HG03196 (cell line): ENCODE results near the gene FBRSL1.

Experiments used
- ATAC-seq: cut with Tn5 transposase; IDR thresholded peaks from one replicate; pipeline ENCODE4 v1.9.1; 2021; ENCODE audit not compliant: unreplicated experiment

Gene FBRSL1

DNA sequence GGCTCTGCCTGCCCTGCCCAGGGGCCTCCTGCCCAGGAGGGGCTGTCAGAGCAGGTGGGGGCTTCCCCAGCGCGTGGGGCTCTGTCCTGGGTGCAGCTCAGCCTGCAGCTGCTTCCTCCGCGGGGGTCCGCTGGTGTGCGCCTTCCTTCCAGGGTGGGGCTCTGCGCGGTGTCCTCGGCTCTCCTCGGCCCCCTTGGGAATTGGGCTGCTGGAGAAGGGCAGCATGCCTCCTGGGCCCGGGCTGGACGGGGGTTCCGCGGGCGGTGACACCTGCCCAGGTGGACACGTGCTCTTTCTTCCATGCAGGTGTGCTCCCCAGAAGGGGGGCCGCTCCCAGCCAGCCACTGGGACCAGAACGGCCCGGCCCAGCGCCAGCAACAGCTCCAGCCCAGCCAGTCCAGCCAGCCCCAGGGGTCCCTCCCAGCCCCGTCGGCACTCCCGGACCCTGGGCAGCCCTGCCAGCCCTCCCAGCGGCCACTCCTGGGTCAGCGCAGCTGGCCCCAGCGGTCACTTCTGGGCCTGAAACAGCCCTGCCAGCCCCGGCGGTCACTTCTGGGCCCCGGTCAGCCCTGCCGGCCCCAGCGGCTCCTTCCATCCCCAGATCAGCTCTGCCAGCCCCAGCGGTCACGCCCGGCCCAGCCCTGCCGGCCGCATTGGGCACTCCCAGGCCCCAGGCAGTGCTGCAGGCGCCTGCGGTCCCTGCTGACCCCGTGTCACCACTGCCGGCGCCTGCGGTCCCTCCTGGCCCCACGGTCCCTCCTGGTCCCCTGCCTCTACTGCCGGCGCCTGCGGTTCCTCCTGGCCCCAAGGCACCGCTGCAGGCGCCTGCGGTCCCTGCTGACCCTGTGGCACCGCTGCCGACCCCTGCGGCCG, 19.1 kb downstream of the FBRSL1 start:
- no peak for ATAC-seq

DNA sequence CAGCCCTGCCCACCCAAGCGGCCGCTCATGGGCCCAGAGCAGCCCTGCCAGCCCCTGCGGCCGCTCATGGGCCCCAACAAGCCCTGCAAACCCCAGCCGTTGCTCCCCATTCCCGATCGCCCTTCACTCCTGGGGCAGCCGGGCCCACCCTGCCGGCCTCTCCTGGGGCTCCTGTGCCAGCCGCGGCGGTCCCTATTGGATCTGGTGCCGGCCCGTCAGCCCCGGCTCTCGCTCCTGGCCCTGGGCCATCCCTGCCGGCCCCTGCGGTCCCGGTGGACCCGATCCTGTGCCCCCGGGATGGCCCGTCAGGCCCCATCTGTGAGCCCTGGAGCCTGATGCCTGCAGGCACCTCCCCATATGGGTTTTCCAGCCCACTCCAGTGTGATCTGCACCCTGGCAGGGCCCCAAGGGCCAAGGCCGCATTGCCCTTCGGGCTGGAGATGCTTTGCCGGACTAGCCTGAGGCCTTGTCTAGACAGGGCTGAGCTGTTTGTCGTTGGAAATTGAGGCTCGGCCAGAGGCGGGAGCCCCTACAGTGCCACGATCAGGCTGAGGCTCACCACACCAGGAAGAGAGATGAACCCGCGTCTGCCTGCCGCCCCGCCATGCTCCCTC, 20.3 kb downstream of the FBRSL1 start:
- ATAC-seq: no peak

DNA sequence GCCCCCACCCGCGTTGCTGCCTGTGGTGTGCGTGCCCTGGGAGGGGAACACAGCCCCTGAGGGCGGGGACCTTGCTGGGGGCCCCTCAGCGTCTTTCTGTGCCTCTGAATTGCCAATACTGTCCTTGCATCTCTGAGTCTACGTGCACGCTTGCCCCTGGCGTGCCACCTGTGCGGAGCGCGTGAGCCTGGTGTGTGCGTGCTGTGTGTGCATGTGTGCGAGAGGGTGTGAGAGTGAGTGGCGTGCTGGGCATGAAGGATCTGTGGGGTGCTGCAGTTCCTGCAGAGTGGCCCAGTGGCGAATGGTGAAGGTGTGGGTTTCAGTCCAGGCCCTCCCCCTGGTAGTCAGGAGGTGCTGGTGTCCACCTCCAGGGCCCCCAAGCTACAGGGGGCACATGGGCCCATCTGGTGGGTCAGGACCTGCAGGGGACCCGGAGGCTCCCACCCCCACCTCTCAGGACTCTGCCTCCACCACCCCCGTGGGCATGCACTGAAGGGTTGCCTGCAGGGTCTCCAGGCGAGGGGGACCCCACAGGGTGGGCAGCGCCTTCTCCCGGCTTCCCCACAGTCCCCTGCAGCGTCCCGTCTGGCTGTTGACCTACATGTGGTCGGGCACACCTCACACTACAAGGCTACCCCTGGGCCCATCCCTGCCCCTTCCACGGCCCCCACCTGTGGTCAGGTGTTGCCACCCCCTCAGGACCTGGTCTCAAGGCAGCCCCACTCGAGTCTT, 21.0 kb downstream of the FBRSL1 start:
- ATAC-seq: no peak

DNA sequence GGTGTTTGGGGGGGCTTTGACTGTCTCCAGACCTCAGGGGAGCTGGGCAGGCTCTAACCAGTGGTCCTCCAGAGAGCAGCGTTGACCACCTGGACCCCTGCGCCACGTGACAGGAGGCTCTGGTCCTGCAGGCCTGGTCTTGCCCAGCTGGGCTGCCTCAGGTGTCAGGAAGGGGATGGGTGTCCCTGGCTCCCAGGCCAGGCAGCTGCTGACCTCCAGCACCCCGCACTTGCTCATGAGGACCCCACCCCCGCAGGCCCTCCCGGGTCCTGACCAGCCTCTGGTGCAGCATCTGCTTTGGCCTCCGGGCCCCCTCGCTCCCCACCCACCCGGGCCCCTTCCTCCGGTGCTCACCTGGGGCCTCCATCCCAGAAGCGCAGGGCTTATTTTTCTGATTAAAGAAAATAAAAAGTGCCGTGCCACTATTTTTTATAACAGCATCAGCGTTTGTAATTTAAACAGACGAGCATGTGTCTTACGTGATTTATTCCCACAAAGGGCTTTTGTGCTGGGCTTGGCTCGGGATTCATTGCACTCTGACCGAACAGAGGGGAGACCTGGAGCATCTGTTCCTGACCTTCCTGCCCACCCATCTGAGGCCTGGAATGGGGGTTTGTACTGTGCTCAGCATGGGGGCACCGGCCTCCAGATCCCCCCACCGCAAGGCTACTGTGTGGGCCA, 21.7 kb downstream of the FBRSL1 start:
- ATAC-seq: no peak

DNA sequence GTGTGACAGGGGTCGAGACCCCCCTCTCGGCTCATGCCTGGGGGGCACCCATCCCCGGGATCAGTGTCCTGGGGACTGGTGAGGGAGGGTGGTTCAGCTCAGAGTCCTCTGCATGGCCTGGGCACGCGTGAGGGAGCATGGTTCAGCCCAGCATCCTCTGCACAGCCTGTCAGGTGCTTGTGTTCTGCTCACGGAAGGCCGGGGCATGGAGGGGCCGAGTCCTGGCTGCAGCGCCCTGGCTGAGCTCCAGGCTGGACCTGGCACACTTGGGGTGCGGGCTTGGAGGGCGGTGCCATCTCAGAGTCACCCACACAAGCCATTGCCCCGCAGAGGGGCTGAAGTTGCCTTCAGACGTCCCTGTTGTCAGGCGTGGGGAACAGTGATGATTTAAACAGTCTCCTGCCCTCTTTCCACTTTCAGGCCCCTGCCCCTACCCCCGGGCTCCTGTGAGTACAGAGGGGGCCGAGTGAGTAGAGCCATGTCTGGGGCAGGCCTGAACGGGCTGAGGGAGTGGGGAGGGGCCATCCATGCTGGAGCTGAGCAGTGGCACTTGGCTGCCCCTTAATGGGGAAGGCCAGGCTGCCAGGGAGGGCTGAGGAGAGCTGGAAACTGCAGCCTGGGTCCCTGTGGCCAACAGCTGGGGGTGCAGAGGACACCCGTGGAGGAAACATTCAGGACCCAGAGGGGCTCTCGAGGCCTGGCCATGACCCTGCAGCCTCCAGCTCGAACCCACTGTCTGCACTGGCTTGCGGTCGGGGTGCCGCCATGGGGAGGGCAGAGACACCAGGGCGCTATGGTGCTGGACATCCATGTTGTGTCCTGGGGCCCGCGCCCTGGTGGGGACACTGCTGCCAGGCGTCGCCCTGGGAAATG, 22.5 kb downstream of the FBRSL1 start:
- no peak for ATAC-seq

DNA sequence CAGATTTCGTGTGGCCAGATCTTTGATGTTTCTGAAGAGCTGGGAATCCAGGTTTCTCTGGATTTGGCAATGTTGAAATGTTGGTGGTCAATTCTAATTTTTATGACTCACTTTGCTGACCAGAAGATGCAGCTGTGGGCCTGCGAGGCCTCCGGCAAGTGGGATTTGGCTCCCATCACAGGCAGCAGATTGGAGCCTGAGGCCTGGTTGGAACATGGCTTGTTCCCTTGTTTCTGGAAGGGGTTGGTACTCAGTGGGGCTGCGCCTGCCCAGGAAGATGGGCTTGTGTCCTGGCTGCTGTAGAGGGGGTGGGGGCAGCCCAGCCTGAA, 23.1 kb downstream of the FBRSL1 start:
- ATAC-seq: no peak

DNA sequence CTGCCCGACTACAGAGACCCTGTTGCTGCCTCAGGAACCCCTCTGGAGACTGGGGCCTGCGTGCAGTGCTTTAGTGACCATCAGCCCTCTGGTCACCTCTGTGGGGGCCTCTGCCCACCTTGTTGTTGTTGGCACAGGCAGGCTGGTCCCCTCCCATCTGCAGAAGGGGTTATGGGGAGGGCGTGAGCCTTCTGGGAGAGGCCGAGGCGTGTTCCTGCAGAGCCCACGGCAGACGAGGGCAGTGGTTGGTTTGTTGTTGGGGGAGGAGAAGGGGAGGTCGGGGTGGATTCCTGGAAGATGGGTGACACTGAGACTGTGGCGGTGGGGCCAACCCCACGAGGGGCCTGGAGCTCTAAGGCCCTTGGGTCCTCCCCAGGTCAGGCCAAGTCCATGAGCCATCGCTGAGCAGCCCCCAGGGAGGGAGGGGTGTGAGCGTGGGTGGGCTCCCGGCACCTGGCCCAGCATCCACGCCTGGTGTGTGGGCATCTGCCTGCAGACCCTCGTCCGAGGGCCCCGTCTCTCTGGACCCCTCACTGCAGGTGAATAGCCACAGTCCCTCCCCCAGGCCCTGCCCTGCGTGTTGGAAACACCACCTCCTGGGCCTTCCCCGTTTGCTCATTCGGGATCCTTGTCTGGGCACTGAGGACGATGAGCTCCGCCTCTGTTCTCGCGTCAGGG, 23.6 kb downstream of the FBRSL1 start:
- no peak for ATAC-seq

DNA sequence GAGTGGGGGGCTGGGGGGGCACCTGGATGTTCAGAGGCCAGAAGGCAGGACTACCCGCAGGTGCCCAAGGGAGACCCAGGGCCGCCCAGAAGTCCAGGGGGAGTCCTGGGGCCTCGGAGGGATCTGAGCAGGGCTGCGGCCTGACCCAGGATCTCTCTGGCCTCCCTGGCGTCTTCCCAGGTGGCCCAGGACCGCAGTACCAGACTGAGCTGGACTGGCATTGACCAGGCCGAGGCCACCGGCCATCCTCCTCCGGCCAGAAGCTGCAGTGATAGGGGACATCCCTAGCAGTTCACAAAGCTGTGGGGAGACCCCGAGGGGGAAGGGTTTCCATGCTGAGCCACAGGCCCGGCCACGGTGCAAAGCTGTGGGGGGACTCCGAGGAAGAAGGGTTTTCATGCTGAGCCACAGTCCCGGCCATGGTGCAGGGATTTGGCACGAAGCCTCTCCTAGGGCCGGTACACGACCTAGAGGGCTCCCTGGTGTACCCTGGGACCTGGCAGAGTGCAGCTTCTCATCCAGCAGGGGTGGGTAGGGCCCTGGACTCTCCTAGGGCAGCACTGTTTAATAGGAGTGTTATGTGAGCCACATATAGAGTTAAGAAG, 24.4 kb downstream of the FBRSL1 start:
- no peak for ATAC-seq

DNA sequence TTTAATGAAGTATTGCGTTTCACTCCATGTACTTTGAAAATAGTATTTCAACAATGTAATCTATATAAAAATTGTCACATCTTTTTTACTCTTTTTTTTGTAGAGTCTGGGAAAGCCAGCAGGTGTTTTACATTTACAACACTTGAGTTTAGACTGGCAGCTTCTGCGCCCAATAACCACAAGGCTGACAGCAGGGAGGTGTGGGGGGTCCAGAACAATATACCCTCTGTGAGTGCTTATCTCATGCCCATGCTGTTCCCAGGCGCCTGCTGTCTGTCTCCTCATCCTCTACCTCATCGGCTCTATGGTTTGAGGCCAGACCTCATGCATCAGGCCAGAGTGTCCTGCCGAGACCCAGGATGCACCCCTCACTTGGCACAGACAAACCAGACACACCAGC, 24.9 kb downstream of the FBRSL1 start:
- ATAC-seq: no peak

DNA sequence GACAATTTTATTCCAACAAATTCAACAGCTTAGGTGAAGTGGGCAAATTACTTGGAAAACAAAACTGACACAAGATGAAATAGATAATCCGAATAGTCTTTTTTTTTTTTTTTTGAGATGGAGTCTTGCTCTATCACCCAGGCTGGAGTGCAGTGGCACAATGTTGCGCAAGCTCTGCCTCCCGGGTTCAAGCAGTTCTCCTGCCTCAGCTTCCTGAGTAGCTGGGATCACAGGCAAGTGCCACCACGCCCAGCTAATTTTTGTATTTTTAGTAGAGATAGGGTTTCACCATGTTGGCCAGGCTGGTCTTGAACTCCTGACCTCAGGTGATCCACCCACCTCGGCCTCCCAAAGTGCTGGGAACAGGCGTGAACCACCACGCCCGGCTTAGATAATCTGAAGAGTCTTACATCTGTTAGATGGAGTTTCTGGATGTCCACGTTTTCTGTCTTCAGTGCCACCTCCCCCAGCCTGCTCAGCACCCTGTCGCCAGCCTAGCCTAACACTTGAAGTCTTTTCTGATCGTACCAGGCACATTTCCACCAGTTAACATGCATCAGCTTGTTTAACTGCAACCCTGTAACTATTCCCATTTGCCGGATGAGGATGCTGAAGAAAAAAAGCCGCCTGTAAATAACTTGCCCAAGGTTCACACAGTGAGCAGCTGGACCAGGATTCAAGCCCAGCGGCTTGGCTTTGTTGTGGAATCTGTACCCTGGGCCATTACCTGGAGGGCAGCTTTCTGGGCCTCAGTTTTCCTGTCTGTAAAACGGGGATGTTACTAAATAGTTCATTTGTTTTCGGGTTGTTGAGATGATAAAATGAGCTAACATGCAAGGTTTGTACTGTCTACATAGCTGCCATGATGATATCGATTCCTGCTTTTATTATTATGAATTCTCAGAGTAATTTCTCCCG, 26.4 kb downstream of the FBRSL1 start:
- ATAC-seq: no peak

DNA sequence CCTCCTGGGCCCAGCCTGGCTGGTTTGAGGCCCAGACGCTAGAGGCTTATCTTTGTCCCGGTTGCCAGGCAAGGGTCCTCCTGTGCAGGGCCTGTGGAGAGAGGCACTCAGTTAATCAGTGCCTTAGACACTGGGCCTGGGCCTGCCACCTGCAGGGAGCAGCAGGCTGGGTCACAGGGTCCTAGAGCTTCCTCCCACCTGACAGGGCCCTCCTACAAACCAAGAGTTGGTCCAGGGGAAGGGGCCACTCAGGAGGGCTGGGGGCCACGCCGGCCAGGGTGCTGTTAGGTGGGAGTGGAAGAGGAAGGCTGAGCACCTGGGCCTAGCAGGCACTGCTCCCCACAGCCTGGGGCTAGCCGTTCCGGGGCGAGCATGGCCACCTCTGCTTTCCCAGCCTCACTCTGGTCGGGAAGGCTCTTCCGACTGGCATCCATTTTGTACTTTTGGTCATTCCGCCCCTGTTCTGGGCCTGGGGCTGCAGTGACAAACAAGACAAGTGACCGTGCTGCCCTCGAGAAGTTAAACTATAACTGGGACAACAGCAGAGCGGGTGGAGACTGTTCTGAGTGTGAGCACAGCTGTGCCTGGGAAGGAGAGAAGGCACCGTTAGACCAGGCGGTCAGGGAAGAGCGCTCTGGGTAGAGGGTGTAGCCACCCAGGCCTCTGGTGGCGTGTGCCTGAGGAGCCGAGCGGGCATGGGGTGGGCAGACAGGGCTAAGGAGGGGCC, 27.2 kb downstream of the FBRSL1 start:
- no peak for ATAC-seq

DNA sequence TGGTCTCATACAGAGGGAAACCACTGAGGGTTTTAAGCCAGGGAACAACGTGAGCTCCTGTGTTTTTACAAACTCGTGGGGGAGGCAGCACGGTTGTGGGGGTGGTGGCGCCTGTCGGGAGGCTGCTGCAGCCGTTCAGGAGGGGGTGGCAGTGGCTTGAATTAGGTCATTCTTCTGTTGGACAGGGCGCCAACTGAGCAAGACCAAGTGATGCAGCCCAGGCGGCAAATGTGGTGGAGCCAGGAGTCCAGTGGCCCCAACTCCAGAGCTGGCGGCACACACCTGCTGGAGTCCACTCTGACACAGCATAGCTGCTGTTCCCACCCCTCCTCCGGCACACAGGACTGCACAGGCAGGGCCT, 27.8 kb downstream of the FBRSL1 start:
- no peak for ATAC-seq

DNA sequence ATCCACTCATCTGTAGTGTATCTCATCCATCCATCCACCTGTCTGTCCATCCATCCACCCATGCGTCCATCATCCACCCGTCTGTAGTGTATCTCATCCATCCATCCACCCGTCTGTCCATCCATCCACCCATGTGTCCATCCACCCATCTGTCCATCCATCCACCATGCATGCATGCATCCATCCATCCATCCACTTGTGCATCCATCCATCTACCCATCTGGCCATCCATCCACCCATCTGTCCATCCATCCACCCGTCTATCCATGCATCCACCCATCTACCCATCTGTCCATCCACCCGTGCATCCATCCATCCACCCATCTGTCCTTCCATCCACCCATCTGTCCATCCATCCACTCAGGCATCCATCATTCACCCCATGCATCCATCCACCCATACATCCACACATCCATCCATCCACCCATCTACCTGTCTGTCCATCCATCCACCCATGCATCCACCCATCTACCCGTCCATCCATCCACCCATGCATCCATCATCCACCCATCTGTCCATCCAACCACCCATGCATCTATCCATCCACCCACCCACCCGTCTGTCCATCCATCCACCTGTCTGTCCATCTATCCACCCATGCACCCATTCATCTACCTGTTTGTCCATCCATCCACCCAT, 28.5 kb downstream of the FBRSL1 start:
- no peak for ATAC-seq

DNA sequence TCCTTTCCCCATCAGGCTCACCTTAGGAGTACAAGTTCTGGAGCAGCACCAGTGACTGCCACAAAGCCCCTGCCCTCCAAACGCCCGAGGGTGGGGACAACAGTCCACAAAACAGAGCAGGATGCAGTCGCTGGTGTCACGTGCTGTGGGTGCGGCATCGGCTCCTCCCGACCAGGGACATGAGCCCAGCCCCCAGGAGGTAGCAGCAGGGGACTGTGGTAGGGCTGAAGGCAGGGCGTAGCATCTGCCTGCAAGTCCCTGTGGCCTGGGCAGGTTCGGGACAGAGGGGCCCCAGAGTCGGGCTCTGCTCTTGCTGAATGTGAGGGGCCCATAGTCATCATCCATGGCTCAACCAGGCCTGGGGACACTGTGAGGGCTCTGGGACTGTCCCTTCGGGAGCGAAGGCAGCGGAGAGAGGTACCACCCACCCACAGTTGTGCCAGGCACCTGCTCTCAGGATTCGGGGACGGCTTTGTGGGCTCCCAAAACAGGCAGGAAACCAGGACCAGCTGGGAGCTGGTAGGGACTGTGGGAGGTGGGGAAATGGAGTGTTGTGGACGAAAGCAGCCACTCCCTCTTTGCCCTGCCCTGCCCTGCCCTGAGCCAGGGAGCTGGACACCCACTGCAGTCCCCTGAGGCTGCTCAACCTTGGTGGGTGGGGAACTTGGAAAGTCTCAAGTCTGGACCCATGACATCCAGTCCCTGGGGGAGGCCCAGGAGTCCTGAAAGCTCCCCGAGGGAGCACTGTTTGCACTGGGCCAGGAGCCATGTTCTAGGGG, 30.7 kb downstream of the FBRSL1 start:
- no peak for ATAC-seq

DNA sequence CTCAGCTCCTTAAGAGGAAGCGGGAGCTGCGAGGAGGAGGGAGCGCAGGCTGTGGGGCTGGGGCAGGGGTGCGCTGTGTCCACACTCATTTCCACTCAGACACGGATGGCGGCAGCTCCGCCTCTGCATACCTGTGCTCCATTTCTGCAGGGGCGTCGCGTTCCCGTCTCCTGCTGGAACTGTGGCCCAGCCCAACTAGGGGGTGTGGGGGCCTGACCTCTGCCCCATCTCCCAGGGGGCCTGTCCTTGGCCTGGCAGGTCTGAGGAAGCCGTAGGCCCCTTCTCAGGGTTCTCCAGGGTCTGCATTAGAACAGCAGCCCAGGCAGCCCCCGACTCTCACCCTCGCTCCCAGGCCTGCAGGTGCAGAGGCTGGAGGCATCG, 31.2 kb downstream of the FBRSL1 start:
- ATAC-seq: no peak

DNA sequence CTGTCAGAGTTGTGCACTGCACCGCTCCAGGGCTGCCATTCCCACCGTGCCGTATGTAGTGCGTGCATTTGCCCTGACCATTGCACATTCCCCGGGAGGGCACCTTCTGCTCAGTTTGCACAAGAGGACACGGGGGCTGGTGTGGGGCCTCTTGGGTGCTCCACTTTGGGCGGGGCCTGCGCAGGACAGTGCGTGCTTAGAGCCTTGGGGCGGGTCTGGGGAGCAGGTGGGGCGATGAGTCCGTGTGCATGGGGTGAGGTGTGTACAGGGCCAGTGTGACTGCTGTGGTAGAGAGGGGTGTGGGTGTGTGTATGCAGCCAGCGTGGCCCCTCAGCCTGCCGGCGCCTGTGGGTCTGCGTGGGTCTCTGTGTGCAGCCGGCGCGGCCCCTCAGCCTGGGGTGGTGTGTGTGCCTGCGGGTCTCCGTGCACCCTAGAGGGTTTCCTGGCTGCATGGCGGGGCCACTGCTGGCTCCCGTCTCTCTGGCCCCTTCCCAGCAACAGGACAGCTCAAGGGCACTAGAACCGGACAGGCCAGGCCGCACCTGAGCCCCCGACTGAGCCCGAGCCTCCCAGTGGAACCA, 31.9 kb downstream of the FBRSL1 start:
- ATAC-seq: no peak
